PC-9 (cell line): Measurements from ENCODE around the gene ADAMTSL5.

Experiments
- EZH2 ChIP-seq: fragments of 200-600 bp; sonication (generic); IDR thresholded peaks from 2 replicates; pipeline ENCODE4 v1.8.0; 2017; ENCODE audit warnings: antibody characterized with exemption, low read depth
- TF ChIP-seq, protein P1 (sequence below): fragments of 200-600 bp; sonication (generic); conservative IDR thresholded peaks from 2 replicates; pipeline ENCODE4 v1.6.1; 2017; ENCODE audit warnings: mixed run types, antibody characterized with exemption, mild to moderate bottlenecking, moderate library complexity

DNA sequence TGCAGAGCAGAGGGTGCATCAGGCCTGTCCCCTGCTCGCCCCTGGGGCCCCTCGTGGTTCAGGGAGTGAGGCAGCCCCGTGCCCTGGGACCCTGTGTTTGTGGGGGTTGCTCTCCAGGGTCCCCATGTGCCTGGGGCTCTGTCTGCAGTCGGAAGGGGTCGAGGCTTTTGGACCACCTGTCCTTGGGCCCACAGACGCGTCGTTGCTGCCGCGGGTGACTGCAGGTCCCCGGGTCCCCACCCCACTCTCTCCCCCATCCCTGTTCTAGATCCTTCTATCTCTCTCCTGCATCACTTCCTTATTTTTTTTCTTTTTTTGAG, 24.6 kb downstream of the ADAMTSL5 start:
- TF ChIP-seq, protein P1, sequence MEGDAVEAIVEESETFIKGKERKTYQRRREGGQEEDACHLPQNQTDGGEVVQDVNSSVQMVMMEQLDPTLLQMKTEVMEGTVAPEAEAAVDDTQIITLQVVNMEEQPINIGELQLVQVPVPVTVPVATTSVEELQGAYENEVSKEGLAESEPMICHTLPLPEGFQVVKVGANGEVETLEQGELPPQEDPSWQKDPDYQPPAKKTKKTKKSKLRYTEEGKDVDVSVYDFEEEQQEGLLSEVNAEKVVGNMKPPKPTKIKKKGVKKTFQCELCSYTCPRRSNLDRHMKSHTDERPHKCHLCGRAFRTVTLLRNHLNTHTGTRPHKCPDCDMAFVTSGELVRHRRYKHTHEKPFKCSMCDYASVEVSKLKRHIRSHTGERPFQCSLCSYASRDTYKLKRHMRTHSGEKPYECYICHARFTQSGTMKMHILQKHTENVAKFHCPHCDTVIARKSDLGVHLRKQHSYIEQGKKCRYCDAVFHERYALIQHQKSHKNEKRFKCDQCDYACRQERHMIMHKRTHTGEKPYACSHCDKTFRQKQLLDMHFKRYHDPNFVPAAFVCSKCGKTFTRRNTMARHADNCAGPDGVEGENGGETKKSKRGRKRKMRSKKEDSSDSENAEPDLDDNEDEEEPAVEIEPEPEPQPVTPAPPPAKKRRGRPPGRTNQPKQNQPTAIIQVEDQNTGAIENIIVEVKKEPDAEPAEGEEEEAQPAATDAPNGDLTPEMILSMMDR, result no peak
- no peak for TF ChIP-seq EZH2
